IMR-90 (cell line): ENCODE results near the gene SEC23IP. TPM values are rescaled to one million over a fixed set of nuclear protein-coding genes. Genes with fewer than 3 reads are reported as not detected.
A peak's percentile ranks its signal among the peaks of the same experiment; 100 is the strongest.

ENCODE experiments used
- ATAC-seq: fragments of 200-7000 bp; cut with Tn5 transposase; 2 replicates; pipeline ENCODE4 v1.9.1; 2020; ENCODE audit warnings: low read depth, mild to moderate bottlenecking, moderate library complexity
- BruUV-seq: library from RNA; stranded (reverse); fragments of 400-500 nt; replicated peaks from 2 replicates; lab custom pipeline; 2021; lab: Mats Ljungman, UMichigan
- CTCF ChIA-PET: fragments of 300-600 bp; formaldehyde crosslinking; extraction: SDS; loops from one replicate; lab custom pipeline; 2021; ENCODE audit warnings: antibody characterized with exemption; lab: Yijun Ruan, JAX
- POLR2A ChIA-PET: fragments of 300-600 bp; sonication (Branson Sonifier 250); formaldehyde crosslinking; loops from one replicate; lab custom pipeline; 2022; ENCODE audit warnings: antibody characterized with exemption; ENCODE audit not compliant: unreplicated experiment; lab: Charles Lee
- DNase-seq: peaks from one replicate; pipeline ENCODE4 v3.0.0; 2013
- H2AFZ ChIP-seq: replicated peaks from 2 replicates; pipeline ENCODE3; 2013; ENCODE audit warnings: low read length, mild to moderate bottlenecking; ENCODE audit not compliant: poor library complexity
- H2AK5ac ChIP-seq: 2 replicates; pipeline ENCODE4 v1.6.1; 2013; ENCODE audit warnings: low read depth, low read length, inconsistent platforms
- H2AK9ac ChIP-seq: replicated peaks from 2 replicates; pipeline ENCODE3; 2013; ENCODE audit warnings: mild to moderate bottlenecking, low read depth, low read length, moderate library complexity; ENCODE audit not compliant: poor library complexity
- H2BK120ac ChIP-seq: 2 replicates; pipeline ENCODE4 v1.6.1; 2013; ENCODE audit warnings: low read depth, low read length, inconsistent platforms
- H2BK15ac ChIP-seq: 3 replicates; pipeline ENCODE4 v1.6.1; 2013; ENCODE audit warnings: low read depth, low read length, inconsistent platforms
- H2BK20ac ChIP-seq: 2 replicates; pipeline ENCODE4 v1.6.1; 2013; ENCODE audit warnings: low read depth, mild to moderate bottlenecking, inconsistent platforms, low read length, moderate library complexity
- H2BK5ac ChIP-seq: 2 replicates; pipeline ENCODE4 v1.6.1; 2013; ENCODE audit warnings: mild to moderate bottlenecking, low read depth, low read length, inconsistent platforms; ENCODE audit not compliant: poor library complexity, severe bottlenecking
- H3K14ac ChIP-seq: replicated peaks from 2 replicates; pipeline ENCODE4 v1.6.1; 2013; ENCODE audit warnings: low read depth, low read length, inconsistent platforms
- H3K18ac ChIP-seq: 2 replicates; pipeline ENCODE4 v1.6.1; 2013; ENCODE audit warnings: low read depth, low read length, control low read depth
- H3K23ac ChIP-seq: 2 replicates; pipeline ENCODE4 v1.6.1; 2013; ENCODE audit warnings: low read depth, low read length, inconsistent platforms
- H3K27ac ChIP-seq: 2 replicates; pipeline ENCODE4 v1.5.1; 2013; ENCODE audit warnings: mild to moderate bottlenecking, control low read depth, low read length; ENCODE audit not compliant: insufficient read depth
- H3K27me3 ChIP-seq: 2 replicates; pipeline ENCODE4 v1.6.1; 2013; ENCODE audit warnings: low read length; ENCODE audit not compliant: control insufficient read depth, insufficient read depth
- H3K36me3 ChIP-seq: 2 replicates; pipeline ENCODE4 v1.6.1; 2013; ENCODE audit warnings: low read length, mixed read lengths; ENCODE audit not compliant: control insufficient read depth, insufficient read depth
- H3K4ac ChIP-seq: 2 replicates; pipeline ENCODE4 v1.6.1; 2013; ENCODE audit warnings: low read depth, low read length, inconsistent platforms
- H3K4me1 ChIP-seq: 2 replicates; pipeline ENCODE4 v1.6.1; 2013; ENCODE audit warnings: low read length, mixed read lengths; ENCODE audit not compliant: control insufficient read depth, insufficient read depth
- H3K4me2 ChIP-seq: 2 replicates; pipeline ENCODE4 v1.6.1; 2013; ENCODE audit warnings: low read depth, mild to moderate bottlenecking, control low read depth, low read length, moderate library complexity
- H3K4me3 ChIP-seq: 2 replicates; pipeline ENCODE4 v1.5.1; 2013; ENCODE audit warnings: low read depth, mild to moderate bottlenecking, control low read depth, low read length, moderate library complexity; ENCODE audit not compliant: insufficient read depth
- H3K56ac ChIP-seq: 2 replicates; pipeline ENCODE4 v1.6.1; 2013; ENCODE audit warnings: low read length, inconsistent platforms; ENCODE audit not compliant: insufficient read depth; ENCODE audit errors: extremely low read depth
- H3K79me1 ChIP-seq, 2 experiments: 2 replicates each; pipeline ENCODE4 v1.6.1; 2013; ENCODE audit warnings: low read length in 2 of 2, inconsistent platforms in 1 of 2, low read depth in 1 of 2
- H3K9ac ChIP-seq: 2 replicates; pipeline ENCODE4 v1.6.1; 2013; ENCODE audit warnings: low read depth, low read length, control low read depth
- H3K9me1 ChIP-seq: 2 replicates; pipeline ENCODE4 v1.6.1; 2013; ENCODE audit warnings: low read length, inconsistent platforms; ENCODE audit not compliant: insufficient read depth
- H3K9me3 ChIP-seq: 2 replicates; pipeline ENCODE4 v1.6.1; 2013; ENCODE audit warnings: low read length; ENCODE audit not compliant: control insufficient read depth, insufficient read depth
- H4K20me1 ChIP-seq: 2 replicates; pipeline ENCODE4 v1.6.1; 2013; ENCODE audit warnings: low read length, inconsistent platforms; ENCODE audit not compliant: insufficient read depth
- H4K5ac ChIP-seq: 2 replicates; pipeline ENCODE4 v1.6.1; 2013; ENCODE audit warnings: mild to moderate bottlenecking, low read depth, low read length, control low read depth
- H4K8ac ChIP-seq, 2 experiments: 2 replicates each; pipeline ENCODE4 v1.6.1; 2013; ENCODE audit warnings: low read depth in 2 of 2, low read length in 2 of 2, control low read depth in 1 of 2, inconsistent platforms in 1 of 2
- H4K91ac ChIP-seq: 2 replicates; pipeline ENCODE4 v1.6.1; 2013; ENCODE audit warnings: low read depth, low read length, inconsistent platforms; ENCODE audit not compliant: insufficient read depth
- BHLHE40 ChIP-seq: fragments of 150-350 bp; IDR thresholded peaks from 2 replicates; pipeline ENCODE4 v1.6.1; 2016; ENCODE audit warnings: mild to moderate bottlenecking, low read depth, low read length
- CEBPB ChIP-seq: IDR thresholded peaks from 2 replicates; pipeline ENCODE4 v1.6.1; 2012; ENCODE audit warnings: low read depth, low read length, improper control_type of control experiment
- CHD1 ChIP-seq: IDR thresholded peaks from 2 replicates; pipeline ENCODE4 v1.6.1; 2012; ENCODE audit warnings: low read depth, low read length, improper control_type of control experiment
- FOS ChIP-seq: fragments of 150-350 bp; IDR thresholded peaks from 2 replicates; pipeline ENCODE4 v1.6.1; 2016; ENCODE audit warnings: low read depth, low read length
- MAFK ChIP-seq: IDR thresholded peaks from 2 replicates; pipeline ENCODE4 v1.6.1; 2012; ENCODE audit warnings: low read depth, low read length, improper control_type of control experiment
- MAZ ChIP-seq: IDR thresholded peaks from 2 replicates; pipeline ENCODE4 v1.6.1; 2012; ENCODE audit warnings: low read depth, mild to moderate bottlenecking, low read length, improper control_type of control experiment, moderate library complexity, borderline replicate concordance
- MXI1 ChIP-seq: IDR thresholded peaks from 2 replicates; pipeline ENCODE4 v1.6.1; 2012; ENCODE audit warnings: low read depth, mild to moderate bottlenecking, low read length, moderate library complexity, borderline replicate concordance
- NFE2L2 ChIP-seq: fragments of 150-350 bp; IDR thresholded peaks from 2 replicates; pipeline ENCODE4 v1.6.1; 2016; ENCODE audit warnings: low read depth, mild to moderate bottlenecking, low read length
- POLR2A ChIP-seq: IDR thresholded peaks from 2 replicates; pipeline ENCODE4 v1.6.1; 2012; ENCODE audit warnings: mild to moderate bottlenecking, low read depth, low read length
- RAD21 ChIP-seq: IDR thresholded peaks from 2 replicates; pipeline ENCODE4 v1.6.1; 2012; ENCODE audit warnings: low read length, improper control_type of control experiment
- RCOR1 ChIP-seq: IDR thresholded peaks from 2 replicates; pipeline ENCODE4 v1.6.1; 2012; ENCODE audit warnings: mild to moderate bottlenecking, low read length, improper control_type of control experiment; ENCODE audit not compliant: insufficient replicate concordance
- RFX5 ChIP-seq: IDR thresholded peaks from 2 replicates; pipeline ENCODE4 v1.8.0; 2012; ENCODE audit warnings: low read depth, mild to moderate bottlenecking, low read length, moderate library complexity
- SMC3 ChIP-seq: fragments of 150-350 bp; IDR thresholded peaks from 2 replicates; pipeline ENCODE4 v1.6.1; 2016; ENCODE audit warnings: low read depth, mild to moderate bottlenecking, antibody characterized with exemption, low read length, moderate library complexity
- dilution Hi-C: fragments of 300-500 bp; cut with HindIII; formaldehyde crosslinking; loops from one replicate; pipeline ENCODE4 v1.14.3; 2018; ENCODE audit warnings: low sequenced_read_pairs; ENCODE audit not compliant: unreplicated experiment
- in situ Hi-C: fragments of 300-500 bp; cut with MboI; formaldehyde crosslinking; loops from 3 replicates; pipeline ENCODE4 v1.14.3; 2019; ENCODE audit warnings: low sequenced_read_pairs, inconsistent platforms, mixed read lengths
- intact Hi-C: fragments of 100-400 bp; cut with micrococcal nuclease; formaldehyde crosslinking; loops from 2 replicates; pipeline ENCODE4 v1.10.0; 2022
- polyA plus RNA-seq, 3 experiments: library from polyadenylated mRNA; depleted of rRNA; stranded (reverse); fragments of >200 nt; gene quantifications; 2 replicates each; pipeline ENCODE4 v1.2.3, GENCODE V29; 2012; ENCODE audit warnings: low replicate concordance in 1 of 3
- total RNA-seq: library from RNA; depleted of rRNA; stranded (reverse); fragments of >200 nt; gene quantifications from 2 replicates; pipeline ENCODE4 v1.2.3, GENCODE V29; 2012
- TF ChIP-seq, protein P1 (sequence below): conservative IDR thresholded peaks from 2 replicates; pipeline ENCODE4 v1.5.1; 2012; ENCODE audit warnings: mild to moderate bottlenecking, low read depth, low read length, improper control_type of control experiment
- TF ChIP-seq, protein P2 (sequence below): fragments of 150-350 bp; IDR thresholded peaks from 2 replicates; pipeline ENCODE4 v1.6.1; 2016; ENCODE audit warnings: low read depth, mild to moderate bottlenecking, low read length, moderate library complexity, borderline replicate concordance
- TF ChIP-seq, protein P3 (sequence below): fragments of 150-350 bp; IDR thresholded peaks from 2 replicates; pipeline ENCODE4 v1.6.1; 2017; ENCODE audit warnings: mild to moderate bottlenecking, antibody characterized with exemption, low read length, low read depth

The SEC23IP gene
- total and polyA plus RNA-seq, 2 of the 4 experiments (the other 2 are of a cell fraction): 37.4 to 39.8 TPM

DNA sequence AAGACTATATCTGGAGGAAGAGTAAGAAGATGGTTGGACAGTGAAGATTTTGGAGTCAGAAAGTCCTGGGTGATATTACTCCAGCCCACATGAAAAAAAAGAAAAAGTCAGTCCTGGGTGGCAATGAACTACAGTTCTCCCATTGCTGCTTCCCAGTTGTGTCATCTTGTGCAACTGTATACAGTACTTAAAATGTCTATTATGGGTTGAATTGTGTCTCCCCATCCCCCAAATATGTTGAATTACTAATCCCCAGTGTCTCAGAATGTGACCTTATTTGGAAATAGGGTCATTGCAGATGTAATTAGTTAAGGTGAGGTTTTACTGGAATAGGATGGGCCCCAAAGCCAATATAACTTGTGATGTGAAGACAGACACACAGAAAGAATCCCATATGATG, 15.6 kb downstream of the SEC23IP start:
- CTCF ChIA-PET: no interaction called here
- dilution Hi-C loops: no loop called here

More for the DNA sequence above, 15.6 kb downstream of the SEC23IP start:
- POLR2A ChIA-PET: no interaction called here
- Histone ChIP-seq H3K9me3 (no peaks in the 10 kb centered on the region), H2BK15ac (no peak overlapping the region), H3K79me1 (peaks cover 13 to 14% of the 10 kb centered on the region in 2 experiments), H3K4me2 (no peak overlapping the region), H3K23ac (no peak overlapping the region), H3K9me1 (no peaks in the 10 kb centered on the region), H2BK120ac (no peak overlapping the region), H4K5ac (peak overlapping the region; percentile 1; the same call in 1 of the 2 replicates), H4K8ac (no peak overlapping the region), H3K27me3 (no peaks in the 10 kb centered on the region), H3K27ac (no peak overlapping the region), H3K18ac (no peak overlapping the region), H3K4me3 (no peak overlapping the region), H2AK5ac (no peak overlapping the region), H3K9ac (no peak overlapping the region), H3K14ac (no peak overlapping the region), H4K91ac (no peak overlapping the region), H2BK5ac (no peak overlapping the region), H4K20me1 (peaks cover 3% of the 10 kb centered on the region), H3K4ac (no peak overlapping the region), H2AK9ac (no peak overlapping the region), H2AFZ (no peak overlapping the region), H2BK20ac (no peak overlapping the region), H3K56ac (no peak overlapping the region), H3K4me1 (no peaks in the 10 kb centered on the region), H3K36me3 (peaks cover 49% of the 10 kb centered on the region)
- BruUV-seq: no TSS peak
- intact Hi-C loops (no loop called here), in situ Hi-C loops (no loop called here)
- TF ChIP-seq BHLHE40 (no peak), CEBPB (no peak), RAD21 (no peak), CHD1 (no peak), NFE2L2 (no peak), SMC3 (no peak), MAFK (no peak), MXI1 (no peak), POLR2A (no peak), RCOR1 (no peak), FOS (no peak), RFX5 (no peak), MAZ (no peak)
- TF ChIP-seq, protein P1, sequence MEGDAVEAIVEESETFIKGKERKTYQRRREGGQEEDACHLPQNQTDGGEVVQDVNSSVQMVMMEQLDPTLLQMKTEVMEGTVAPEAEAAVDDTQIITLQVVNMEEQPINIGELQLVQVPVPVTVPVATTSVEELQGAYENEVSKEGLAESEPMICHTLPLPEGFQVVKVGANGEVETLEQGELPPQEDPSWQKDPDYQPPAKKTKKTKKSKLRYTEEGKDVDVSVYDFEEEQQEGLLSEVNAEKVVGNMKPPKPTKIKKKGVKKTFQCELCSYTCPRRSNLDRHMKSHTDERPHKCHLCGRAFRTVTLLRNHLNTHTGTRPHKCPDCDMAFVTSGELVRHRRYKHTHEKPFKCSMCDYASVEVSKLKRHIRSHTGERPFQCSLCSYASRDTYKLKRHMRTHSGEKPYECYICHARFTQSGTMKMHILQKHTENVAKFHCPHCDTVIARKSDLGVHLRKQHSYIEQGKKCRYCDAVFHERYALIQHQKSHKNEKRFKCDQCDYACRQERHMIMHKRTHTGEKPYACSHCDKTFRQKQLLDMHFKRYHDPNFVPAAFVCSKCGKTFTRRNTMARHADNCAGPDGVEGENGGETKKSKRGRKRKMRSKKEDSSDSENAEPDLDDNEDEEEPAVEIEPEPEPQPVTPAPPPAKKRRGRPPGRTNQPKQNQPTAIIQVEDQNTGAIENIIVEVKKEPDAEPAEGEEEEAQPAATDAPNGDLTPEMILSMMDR: no peak
- TF ChIP-seq, protein P2, sequence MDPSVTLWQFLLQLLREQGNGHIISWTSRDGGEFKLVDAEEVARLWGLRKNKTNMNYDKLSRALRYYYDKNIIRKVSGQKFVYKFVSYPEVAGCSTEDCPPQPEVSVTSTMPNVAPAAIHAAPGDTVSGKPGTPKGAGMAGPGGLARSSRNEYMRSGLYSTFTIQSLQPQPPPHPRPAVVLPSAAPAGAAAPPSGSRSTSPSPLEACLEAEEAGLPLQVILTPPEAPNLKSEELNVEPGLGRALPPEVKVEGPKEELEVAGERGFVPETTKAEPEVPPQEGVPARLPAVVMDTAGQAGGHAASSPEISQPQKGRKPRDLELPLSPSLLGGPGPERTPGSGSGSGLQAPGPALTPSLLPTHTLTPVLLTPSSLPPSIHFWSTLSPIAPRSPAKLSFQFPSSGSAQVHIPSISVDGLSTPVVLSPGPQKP: no peak
- TF ChIP-seq, protein P3, sequence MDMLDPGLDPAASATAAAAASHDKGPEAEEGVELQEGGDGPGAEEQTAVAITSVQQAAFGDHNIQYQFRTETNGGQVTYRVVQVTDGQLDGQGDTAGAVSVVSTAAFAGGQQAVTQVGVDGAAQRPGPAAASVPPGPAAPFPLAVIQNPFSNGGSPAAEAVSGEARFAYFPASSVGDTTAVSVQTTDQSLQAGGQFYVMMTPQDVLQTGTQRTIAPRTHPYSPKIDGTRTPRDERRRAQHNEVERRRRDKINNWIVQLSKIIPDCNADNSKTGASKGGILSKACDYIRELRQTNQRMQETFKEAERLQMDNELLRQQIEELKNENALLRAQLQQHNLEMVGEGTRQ: no peak
- DNase-seq (no peak), ATAC-seq (no peak)
